GM12864 (cell line): Measurements from ENCODE around the gene PRPF40B.

Experiments used
- DNase-seq: peaks from one replicate; pipeline ENCODE4 v3.0.0-alpha.2; 2011; ENCODE audit warnings: low read depth
- H3K4me3 ChIP-seq: 2 replicates; pipeline ENCODE4 v1.5.1; 2011; ENCODE audit warnings: mild to moderate bottlenecking, low read depth, low read length, control low read depth
- TF ChIP-seq, protein P1 (sequence below): IDR thresholded peaks from 2 replicates; pipeline ENCODE4 v1.5.1; 2011; ENCODE audit warnings: low read depth, mild to moderate bottlenecking, moderate library complexity, low read length, control low read depth, inconsistent platforms; ENCODE audit errors: missing control alignments

PRPF40B gene

GRCh38 chr12:49687941-49688340 lies 64.6 kb downstream of the PRPF40B start:
- DNase-seq, result no peak
- no peak overlapping the region for H3K4me3 ChIP-seq
- TF ChIP-seq, protein P1, sequence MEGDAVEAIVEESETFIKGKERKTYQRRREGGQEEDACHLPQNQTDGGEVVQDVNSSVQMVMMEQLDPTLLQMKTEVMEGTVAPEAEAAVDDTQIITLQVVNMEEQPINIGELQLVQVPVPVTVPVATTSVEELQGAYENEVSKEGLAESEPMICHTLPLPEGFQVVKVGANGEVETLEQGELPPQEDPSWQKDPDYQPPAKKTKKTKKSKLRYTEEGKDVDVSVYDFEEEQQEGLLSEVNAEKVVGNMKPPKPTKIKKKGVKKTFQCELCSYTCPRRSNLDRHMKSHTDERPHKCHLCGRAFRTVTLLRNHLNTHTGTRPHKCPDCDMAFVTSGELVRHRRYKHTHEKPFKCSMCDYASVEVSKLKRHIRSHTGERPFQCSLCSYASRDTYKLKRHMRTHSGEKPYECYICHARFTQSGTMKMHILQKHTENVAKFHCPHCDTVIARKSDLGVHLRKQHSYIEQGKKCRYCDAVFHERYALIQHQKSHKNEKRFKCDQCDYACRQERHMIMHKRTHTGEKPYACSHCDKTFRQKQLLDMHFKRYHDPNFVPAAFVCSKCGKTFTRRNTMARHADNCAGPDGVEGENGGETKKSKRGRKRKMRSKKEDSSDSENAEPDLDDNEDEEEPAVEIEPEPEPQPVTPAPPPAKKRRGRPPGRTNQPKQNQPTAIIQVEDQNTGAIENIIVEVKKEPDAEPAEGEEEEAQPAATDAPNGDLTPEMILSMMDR, result no peak

DNA sequence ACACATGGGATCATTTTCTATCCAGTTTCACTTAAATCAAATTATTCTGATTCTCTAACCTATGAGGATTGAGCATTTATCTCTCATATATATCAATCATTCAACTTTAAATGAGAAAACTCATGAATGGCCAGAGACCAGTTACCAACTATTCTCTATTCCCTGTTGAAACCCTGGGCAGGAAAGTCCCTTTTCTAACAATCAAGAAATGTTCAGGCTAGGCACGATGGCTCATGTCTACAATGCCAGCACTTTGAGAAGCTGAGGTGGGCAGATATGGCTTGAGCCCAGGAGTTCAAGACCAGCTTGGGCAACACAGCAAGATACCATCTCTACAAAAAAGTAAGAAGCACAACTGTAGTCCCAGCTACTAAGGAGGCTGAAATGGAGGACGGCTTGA lies 65.9 kb downstream of the PRPF40B start:
- TF ChIP-seq, protein P1, result no peak
- DNase-seq, result no peak
- no peak overlapping the region for H3K4me3 ChIP-seq

GRCh38 chr12:49689785-49690184 lies 66.4 kb downstream of the PRPF40B start:
- TF ChIP-seq, protein P1, result no peak
- DNase-seq, result no peak
- no peak overlapping the region for H3K4me3 ChIP-seq

GRCh38 chr12:49692851-49693250 lies 69.5 kb downstream of the PRPF40B start:
- DNase-seq, result no peak
- TF ChIP-seq, protein P1, result no peak
- H3K4me3 ChIP-seq, result no peak overlapping the region

DNA sequence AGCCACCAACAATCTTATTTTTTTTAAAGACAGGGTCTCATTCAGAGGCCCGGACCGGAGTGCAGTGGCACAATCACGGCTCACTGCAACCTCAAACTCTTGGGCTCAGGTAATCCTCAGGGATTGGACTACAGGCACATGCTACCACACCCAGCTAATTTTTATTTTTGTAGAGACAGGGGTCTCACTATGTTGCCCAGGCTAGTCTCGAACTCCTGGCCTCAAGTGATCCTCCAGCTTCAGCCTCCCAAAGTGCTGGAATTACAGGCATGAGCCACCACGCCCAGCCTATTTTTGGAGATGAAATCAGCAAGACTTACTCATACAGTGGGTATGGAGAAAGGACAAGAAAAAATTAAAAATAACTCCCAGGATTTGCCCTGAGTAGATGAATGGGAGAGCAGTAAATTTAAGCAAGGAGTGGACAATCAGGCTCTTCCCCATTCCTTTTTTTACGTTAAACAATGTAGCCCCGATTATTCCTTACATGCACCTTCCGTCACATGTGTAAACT lies 70.6 kb downstream of the PRPF40B start:
- H3K4me3 ChIP-seq, result no peak overlapping the region
- TF ChIP-seq, protein P1, result no peak
- no peak for DNase-seq
